ENCODE measurements around the gene MACROH2A2.
A peak's percentile ranks its signal among the peaks of the same experiment; 100 is the strongest.
"Not testable (repeated sequence)": the region's sequence is repeated elsewhere in the genome, so short reads cannot be mapped to it uniquely, and the experiment has no call there.

Gene MACROH2A2

GRCh38 chr10:70155255-70155838 lies 102.7 kb downstream of the MACROH2A2 start:
- H3K4me3 ChIP-seq (ENCODE audit: low read length) = no peak overlapping the region
- no peak for TF ChIP-seq CTCF (conservative IDR thresholded peaks at IDR 0.05; ENCODE audit: low read length)
- DNase-seq (ENCODE audit: low read depth) = no peak

GRCh38 chr10:70158113-70158512 lies 105.5 kb downstream of the MACROH2A2 start:
- DNase-seq (ENCODE audit: low read depth) = peak; percentile 6
- no peak overlapping the region for H3K4me3 ChIP-seq (ENCODE audit: low read length)
- TF ChIP-seq CTCF (conservative IDR thresholded peaks at IDR 0.05; ENCODE audit: low read length) = no peak

- not testable (repeated sequence) for H3K4me3 ChIP-seq (ENCODE audit: low read length); DNase-seq (ENCODE audit: low read depth)
Observed at GRCh38 chr10:70159366-70159765, 106.7 kb downstream of the MACROH2A2 start.

- no peak for DNase-seq (ENCODE audit: low read depth)
- no peak overlapping the region for H3K4me3 ChIP-seq (ENCODE audit: low read length)
- no peak for TF ChIP-seq CTCF (conservative IDR thresholded peaks at IDR 0.05; ENCODE audit: low read length)
Observed at GRCh38 chr10:70160798-70161197, 108.2 kb downstream of the MACROH2A2 start.
